Astrocyte (in vitro differentiated cells and primary cell): ENCODE measurements around the gene SRM. TPM values are rescaled to one million over a fixed set of nuclear protein-coding genes. Genes with fewer than 3 reads are reported as not detected.
"Not testable (repeated sequence)": the region's sequence is repeated elsewhere in the genome, so short reads cannot be mapped to it uniquely, and the experiment has no call there.

Experiments
- DNase-seq: peaks from one replicate; pipeline ENCODE4 v3.0.0-alpha.2; 2010; ENCODE audit warnings: low read depth
- FAIRE-seq: peaks from 2 replicates; lab custom pipeline; 2011; peaks lifted over from hg19 to GRCh38; lab: Jason Lieb, UNC
- H2AFZ ChIP-seq: 2 replicates; pipeline ENCODE4 v1.6.0; 2012; ENCODE audit warnings: low read depth, low read length, inconsistent platforms
- H3K27ac ChIP-seq: 2 replicates; pipeline ENCODE4 v1.5.1; 2011; ENCODE audit warnings: low read depth, low read length, inconsistent platforms
- H3K27me3 ChIP-seq: 2 replicates; pipeline ENCODE4 v1.6.0; 2011; ENCODE audit warnings: low read length, inconsistent platforms; ENCODE audit not compliant: insufficient read depth
- H3K36me3 ChIP-seq: 2 replicates; pipeline ENCODE4 v1.5.1; 2011; ENCODE audit warnings: low read length, inconsistent platforms; ENCODE audit not compliant: insufficient read depth
- H3K4me1 ChIP-seq: 2 replicates; pipeline ENCODE4 v1.5.1; 2011; ENCODE audit warnings: low read length, inconsistent platforms; ENCODE audit not compliant: insufficient read depth
- H3K4me2 ChIP-seq: 2 replicates; pipeline ENCODE4 v1.6.0; 2012; ENCODE audit warnings: low read length, inconsistent platforms
- H3K4me3 ChIP-seq: 2 replicates; pipeline ENCODE4 v1.5.1; 2011; ENCODE audit warnings: low read depth, mild to moderate bottlenecking, low read length, inconsistent platforms; ENCODE audit not compliant: insufficient read depth
- H3K79me2 ChIP-seq: 2 replicates; pipeline ENCODE4 v1.6.0; 2012; ENCODE audit warnings: mild to moderate bottlenecking, low read length, inconsistent platforms; ENCODE audit not compliant: insufficient read depth
- H3K9ac ChIP-seq: 2 replicates; pipeline ENCODE4 v1.6.0; 2012; ENCODE audit warnings: mild to moderate bottlenecking, low read length, inconsistent platforms
- H3K9me3 ChIP-seq: 2 replicates; pipeline ENCODE4 v1.5.1; 2012; ENCODE audit warnings: low read depth, mild to moderate bottlenecking, low read length, inconsistent platforms; ENCODE audit not compliant: insufficient read depth
- H4K20me1 ChIP-seq: 2 replicates; pipeline ENCODE4 v1.6.0; 2012; ENCODE audit warnings: low read length, inconsistent platforms; ENCODE audit not compliant: insufficient read depth
- H3K27ac Mint-ChIP-seq: one replicate; pipeline ENCODE4 v1.8.0; 2021; ENCODE audit warnings: mild to moderate bottlenecking, mixed read lengths; ENCODE audit not compliant: unreplicated experiment
- H3K27me3 Mint-ChIP-seq: one replicate; pipeline ENCODE4 v1.8.0; 2021; ENCODE audit warnings: low read depth, mixed read lengths; ENCODE audit not compliant: unreplicated experiment
- H3K36me3 Mint-ChIP-seq: one replicate; pipeline ENCODE4 v1.8.0; 2021; ENCODE audit warnings: low read depth, mixed read lengths; ENCODE audit not compliant: unreplicated experiment
- H3K4me1 Mint-ChIP-seq: one replicate; pipeline ENCODE4 v1.8.0; 2021; ENCODE audit warnings: low read depth, mixed read lengths; ENCODE audit not compliant: unreplicated experiment
- H3K4me3 Mint-ChIP-seq: one replicate; pipeline ENCODE4 v1.8.0; 2021; ENCODE audit warnings: mild to moderate bottlenecking, moderate library complexity, mixed read lengths; ENCODE audit not compliant: unreplicated experiment
- H3K9me3 Mint-ChIP-seq: one replicate; pipeline ENCODE4 v1.8.0; 2021; ENCODE audit warnings: mild to moderate bottlenecking, mixed read lengths; ENCODE audit not compliant: unreplicated experiment
- CTCF ChIP-seq: IDR thresholded peaks from 2 replicates; pipeline ENCODE4 v1.5.1; 2011; ENCODE audit warnings: low read depth, mild to moderate bottlenecking, inconsistent platforms, low read length, moderate library complexity; ENCODE audit not compliant: insufficient read depth
- EZH2 ChIP-seq: IDR thresholded peaks from 2 replicates; pipeline ENCODE4 v1.6.1; 2012; ENCODE audit warnings: mild to moderate bottlenecking, low read length, inconsistent platforms; ENCODE audit not compliant: insufficient read depth
- total RNA-seq: library from RNA; stranded (reverse); gene quantifications from 2 replicates; pipeline ENCODE4 v1.2.1, GENCODE V29; 2021

SRM gene
- total RNA-seq, 1 donor from 2014 or later, result 225 TPM

- Histone ChIP-seq H3K36me3 (peaks cover 77% of the 10 kb centered on the region), H3K4me1 (no peaks in the 10 kb centered on the region), H3K79me2 (peaks cover 40% of the 10 kb centered on the region), H3K4me2 (no peak overlapping the region), H3K27me3 (no peaks in the 10 kb centered on the region), H3K9ac (no peak overlapping the region), H3K9me3 (no peaks in the 10 kb centered on the region), H3K27ac (no peak overlapping the region), H2AFZ (no peak overlapping the region), H4K20me1 (peaks cover 79% of the 10 kb centered on the region), H3K4me3 (no peak overlapping the region)
- no peak overlapping the region for H3K27ac Mint-ChIP-seq
- H3K27me3 Mint-ChIP-seq, result no peaks in the 10 kb centered on the region
- no peaks in the 10 kb centered on the region for H3K9me3 Mint-ChIP-seq
- FAIRE-seq (no peak), DNase-seq (no peak)
- no peak for TF ChIP-seq EZH2
- no peak for TF ChIP-seq CTCF
- peaks cover 27% of the 10 kb centered on the region for H3K36me3 Mint-ChIP-seq
- peaks cover 4% of the 10 kb centered on the region for H3K4me1 Mint-ChIP-seq
- H3K4me3 Mint-ChIP-seq, result no peak overlapping the region
These were observed 36.6 kb downstream of the SRM start for GRCh38 chr1:11023201-11023600.

GRCh38 chr1:11019971-11020370 is 39.8 kb downstream of the SRM start:
- no peak overlapping the region for H3K9ac ChIP-seq
- H3K4me3 ChIP-seq, result no peak overlapping the region
- Mint-ChIP-seq H3K36me3 (peaks cover 17% of the 10 kb centered on the region), H3K4me1 (no peaks in the 10 kb centered on the region), H3K4me3 (no peak overlapping the region), H3K9me3 (no peaks in the 10 kb centered on the region), H3K27me3 (no peaks in the 10 kb centered on the region), H3K27ac (no peak overlapping the region)
- TF ChIP-seq CTCF, result no peak
- TF ChIP-seq EZH2, result no peak
- H3K79me2 ChIP-seq, result peaks cover 58% of the 10 kb centered on the region
- H3K27me3 ChIP-seq, result no peaks in the 10 kb centered on the region
- DNase-seq, result no peak
- no peak overlapping the region for H2AFZ ChIP-seq
- H3K36me3 ChIP-seq, result peaks cover 65% of the 10 kb centered on the region
- no peaks in the 10 kb centered on the region for H3K9me3 ChIP-seq
- no peak overlapping the region for H3K27ac ChIP-seq
- H3K4me1 ChIP-seq, result no peaks in the 10 kb centered on the region
- no peak for FAIRE-seq
- H3K4me2 ChIP-seq, result no peak overlapping the region
- peaks cover 87% of the 10 kb centered on the region for H4K20me1 ChIP-seq

- peaks cover 17% of the 10 kb centered on the region for H3K36me3 Mint-ChIP-seq
- H3K9me3 Mint-ChIP-seq, DNase-seq, H3K27ac ChIP-seq, H3K27me3 ChIP-seq, H3K4me3 ChIP-seq, H3K4me1 ChIP-seq, H3K9me3 ChIP-seq, H3K4me3 Mint-ChIP-seq, FAIRE-seq, H3K4me2 ChIP-seq, H3K9ac ChIP-seq, H3K27me3 Mint-ChIP-seq, H2AFZ ChIP-seq, H3K4me1 Mint-ChIP-seq, H3K27ac Mint-ChIP-seq: not testable (repeated sequence)
- Histone ChIP-seq H3K36me3 (peaks cover 61% of the 10 kb centered on the region), H4K20me1 (peaks cover 87% of the 10 kb centered on the region), H3K79me2 (peaks cover 64% of the 10 kb centered on the region)
These were observed 40.5 kb downstream of the SRM start for GRCh38 chr1:11019358-11019757.
